LNCAP (cell line): ENCODE data around the gene NPEPPS.

Experiments used
- CTCF ChIP-seq: fragments of 450-650 bp; IDR thresholded peaks from 2 replicates; pipeline ENCODE4 v1.5.1; 2017; ENCODE audit warnings: mild to moderate bottlenecking

NPEPPS gene

GRCh38 chr17:47611372-47612350 lies 80.8 kb downstream of the NPEPPS start:
- TF ChIP-seq CTCF: no peak

GRCh38 chr17:47615766-47616424 lies 85.0 kb downstream of the NPEPPS start:
- peak; percentile 71 for TF ChIP-seq CTCF

- TF ChIP-seq CTCF: peak; percentile 24; the same call in 1 of the 2 replicates
These were observed 87.5 kb downstream of the NPEPPS start for GRCh38 chr17:47618410-47618809.

- no peak for TF ChIP-seq CTCF
These were observed 89.8 kb downstream of the NPEPPS start for GRCh38 chr17:47620503-47621245.

- no peak; the same call in 1 of the 2 replicates for TF ChIP-seq CTCF
These were observed 90.6 kb downstream of the NPEPPS start for GRCh38 chr17:47621293-47622179.

GRCh38 chr17:47622180-47622549 lies 91.3 kb downstream of the NPEPPS start:
- TF ChIP-seq CTCF: no peak
